Measurements from ENCODE around the gene RTTN. TPM values are rescaled to one million over a fixed set of nuclear protein-coding genes. Genes with fewer than 3 reads are reported as not detected.

RTTN gene
- total and polyA plus RNA-seq, 4 donors: 2.1 to 17.5 (median 11.8) TPM

- Histone ChIP-seq H3K27ac (ENCODE audit: low read depth in 1 of 2, low read length in 2 of 2) (no peak overlapping the region), H3K4me1 (ENCODE audit: control insufficient read depth in 1 of 2, insufficient read depth in 2 of 2, low read length in 2 of 2) (peaks cover 0 to 2% of the 10 kb centered on the region in 2 donors), H3K9me3 (ENCODE audit: control insufficient read depth, low read length) (no peaks in the 10 kb centered on the region), H3K36me3 (ENCODE audit: control insufficient read depth in 1 of 2, insufficient read depth in 2 of 2, low read length in 1 of 2) (peaks cover 0 to 2% of the 10 kb centered on the region in 2 donors), H3K4me3 (ENCODE audit: low read length in 2 of 2) (no peak overlapping the region), H3K27me3 (ENCODE audit: control insufficient read depth in 1 of 2, insufficient read depth in 2 of 2, low read length in 1 of 2) (no peaks in the 10 kb centered on the region)
- DNase-seq (no peak), ATAC-seq (ENCODE audit: low FRiP score) (no peak)
- intact Hi-C loops (cut with DNase I): no loop called here
- 76 to 88% methylated on average over 1 of the region's 1 CpG for WGBS, 2 donors
These were observed 212.7 kb downstream of the RTTN start for GRCh38 chr18:69992776-69993175.

GRCh38 chr18:69987870-69988269 lies 217.6 kb downstream of the RTTN start:
- DNase-seq (no peak), ATAC-seq (ENCODE audit: low FRiP score) (no peak)
- Histone ChIP-seq H3K9me3 (ENCODE audit: control insufficient read depth, low read length) (no peaks in the 10 kb centered on the region), H3K36me3 (ENCODE audit: control insufficient read depth in 1 of 2, insufficient read depth in 2 of 2, low read length in 1 of 2) (peaks cover 0 to 2% of the 10 kb centered on the region in 2 donors), H3K27me3 (ENCODE audit: control insufficient read depth in 1 of 2, insufficient read depth in 2 of 2, low read length in 1 of 2) (no peaks in the 10 kb centered on the region), H3K27ac (ENCODE audit: low read depth in 1 of 2, low read length in 2 of 2) (no peak overlapping the region), H3K4me1 (ENCODE audit: control insufficient read depth in 1 of 2, insufficient read depth in 2 of 2, low read length in 2 of 2) (no peaks in the 10 kb centered on the region), H3K4me3 (ENCODE audit: low read length in 2 of 2) (no peak overlapping the region)
- intact Hi-C loops (cut with DNase I): no loop called here
- 99 to 100% methylated on average over 1 of the region's 1 CpG for WGBS, 2 donors

- no peak overlapping the region for H3K27ac ChIP-seq (ENCODE audit: low read depth in 1 of 2, low read length in 2 of 2)
- intact Hi-C loops (cut with DNase I): no loop called here
- no peaks in the 10 kb centered on the region for H3K4me1 ChIP-seq (ENCODE audit: control insufficient read depth in 1 of 2, insufficient read depth in 2 of 2, low read length in 2 of 2)
- no peak overlapping the region for H3K4me3 ChIP-seq (ENCODE audit: low read length in 2 of 2)
- ATAC-seq (ENCODE audit: low FRiP score) (no peak), DNase-seq (no peak)
- 91 to 93% methylated on average over 4 of the region's 4 CpGs for WGBS, 2 donors
- H3K9me3 ChIP-seq (ENCODE audit: control insufficient read depth, low read length): no peaks in the 10 kb centered on the region
- H3K36me3 ChIP-seq (ENCODE audit: control insufficient read depth in 1 of 2, insufficient read depth in 2 of 2, low read length in 1 of 2): no peaks in the 10 kb centered on the region
- H3K27me3 ChIP-seq (ENCODE audit: control insufficient read depth in 1 of 2, insufficient read depth in 2 of 2, low read length in 1 of 2): no peaks in the 10 kb centered on the region
These were observed 220.2 kb downstream of the RTTN start for GRCh38 chr18:69985239-69985638.

- H3K4me3 ChIP-seq (ENCODE audit: low read length in 2 of 2): no peak overlapping the region
- no peak for DNase-seq
- 91 to 94% methylated on average over 4 of the region's 4 CpGs for WGBS, 2 donors
- ATAC-seq (ENCODE audit: low FRiP score): no peak
- H3K4me1 ChIP-seq (ENCODE audit: control insufficient read depth in 1 of 2, insufficient read depth in 2 of 2, low read length in 2 of 2): no peaks in the 10 kb centered on the region
- intact Hi-C loops (cut with DNase I): no loop called here
- no peaks in the 10 kb centered on the region for H3K36me3 ChIP-seq (ENCODE audit: control insufficient read depth in 1 of 2, insufficient read depth in 2 of 2, low read length in 1 of 2)
- H3K27ac ChIP-seq (ENCODE audit: low read depth in 1 of 2, low read length in 2 of 2): no peak overlapping the region
- peaks cover 4% of the 10 kb centered on the region for H3K9me3 ChIP-seq (ENCODE audit: control insufficient read depth, low read length)
- H3K27me3 ChIP-seq (ENCODE audit: control insufficient read depth in 1 of 2, insufficient read depth in 2 of 2, low read length in 1 of 2): no peaks in the 10 kb centered on the region
These were observed 223.1 kb downstream of the RTTN start for GRCh38 chr18:69982417-69982816.

- no peak for ATAC-seq (ENCODE audit: low FRiP score)
- Histone ChIP-seq H3K4me3 (ENCODE audit: low read length in 2 of 2) (no peak overlapping the region), H3K27ac (ENCODE audit: low read depth in 1 of 2, low read length in 2 of 2) (no peak overlapping the region), H3K27me3 (ENCODE audit: control insufficient read depth in 1 of 2, insufficient read depth in 2 of 2, low read length in 1 of 2) (no peaks in the 10 kb centered on the region), H3K4me1 (ENCODE audit: control insufficient read depth in 1 of 2, insufficient read depth in 2 of 2, low read length in 2 of 2) (no peaks in the 10 kb centered on the region), H3K9me3 (ENCODE audit: control insufficient read depth, low read length) (peaks cover 5% of the 10 kb centered on the region), H3K36me3 (ENCODE audit: control insufficient read depth in 1 of 2, insufficient read depth in 2 of 2, low read length in 1 of 2) (no peaks in the 10 kb centered on the region)
- intact Hi-C loops (cut with DNase I): no loop called here
- DNase-seq: no peak
- 88 to 94% methylated on average over 2 of the region's 2 CpGs for WGBS, 2 donors
These were observed 223.5 kb downstream of the RTTN start for GRCh38 chr18:69981948-69982347.

- ATAC-seq (ENCODE audit: low FRiP score) (no peak), DNase-seq (no peak)
- no peaks in the 10 kb centered on the region for H3K36me3 ChIP-seq (ENCODE audit: control insufficient read depth in 1 of 2, insufficient read depth in 2 of 2, low read length in 1 of 2)
- intact Hi-C loops (cut with DNase I): no loop called here
- H3K27ac ChIP-seq (ENCODE audit: low read depth in 1 of 2, low read length in 2 of 2): no peak overlapping the region
- peaks cover 7% of the 10 kb centered on the region for H3K9me3 ChIP-seq (ENCODE audit: control insufficient read depth, low read length)
- WGBS, 2 donors: 14 to 20% methylated on average over 3 of the region's 3 CpGs
- no peaks in the 10 kb centered on the region for H3K4me1 ChIP-seq (ENCODE audit: control insufficient read depth in 1 of 2, insufficient read depth in 2 of 2, low read length in 2 of 2)
- no peak overlapping the region for H3K4me3 ChIP-seq (ENCODE audit: low read length in 2 of 2)
- H3K27me3 ChIP-seq (ENCODE audit: control insufficient read depth in 1 of 2, insufficient read depth in 2 of 2, low read length in 1 of 2): no peaks in the 10 kb centered on the region
These were observed 224.3 kb downstream of the RTTN start for GRCh38 chr18:69980982-69981804.

- ATAC-seq (ENCODE audit: low FRiP score): no peak
- WGBS, 2 donors: 61 to 66% methylated on average over 4 of the region's 4 CpGs
- Histone ChIP-seq H3K4me3 (ENCODE audit: low read length in 2 of 2) (no peak overlapping the region), H3K36me3 (ENCODE audit: control insufficient read depth in 1 of 2, insufficient read depth in 2 of 2, low read length in 1 of 2) (no peaks in the 10 kb centered on the region), H3K9me3 (ENCODE audit: control insufficient read depth, low read length) (peaks cover 9% of the 10 kb centered on the region), H3K27me3 (ENCODE audit: control insufficient read depth in 1 of 2, insufficient read depth in 2 of 2, low read length in 1 of 2) (no peaks in the 10 kb centered on the region), H3K27ac (ENCODE audit: low read depth in 1 of 2, low read length in 2 of 2) (no peak overlapping the region), H3K4me1 (ENCODE audit: control insufficient read depth in 1 of 2, insufficient read depth in 2 of 2, low read length in 2 of 2) (no peaks in the 10 kb centered on the region)
- intact Hi-C loops (cut with DNase I): no loop called here
- no peak for DNase-seq
These were observed 225.0 kb downstream of the RTTN start for GRCh38 chr18:69980509-69980908.

GRCh38 chr18:69978732-69979715 lies 226.5 kb downstream of the RTTN start:
- Histone ChIP-seq H3K9me3 (ENCODE audit: control insufficient read depth, low read length) (peaks cover 10% of the 10 kb centered on the region), H3K27ac (ENCODE audit: low read depth in 1 of 2, low read length in 2 of 2) (no peak overlapping the region), H3K4me1 (ENCODE audit: control insufficient read depth in 1 of 2, insufficient read depth in 2 of 2, low read length in 2 of 2) (no peaks in the 10 kb centered on the region), H3K36me3 (ENCODE audit: control insufficient read depth in 1 of 2, insufficient read depth in 2 of 2, low read length in 1 of 2) (no peaks in the 10 kb centered on the region), H3K27me3 (ENCODE audit: control insufficient read depth in 1 of 2, insufficient read depth in 2 of 2, low read length in 1 of 2) (no peaks in the 10 kb centered on the region), H3K4me3 (ENCODE audit: low read length in 2 of 2) (no peak overlapping the region)
- intact Hi-C loops (cut with DNase I): no loop called here
- DNase-seq: no peak
- ATAC-seq (ENCODE audit: low FRiP score): no peak
- WGBS, 2 donors: 89% methylated on average over 13 of the region's 13 CpGs
